GM21786 (cell line): ENCODE measurements around the gene CORIN.
"Not testable (repeated sequence)": the region's sequence is repeated elsewhere in the genome, so short reads cannot be mapped to it uniquely, and the experiment has no call there.

ENCODE experiments used
- ATAC-seq: cut with Tn5 transposase; IDR thresholded peaks from one replicate; pipeline ENCODE4 v1.9.1; 2021; ENCODE audit not compliant: unreplicated experiment

CORIN gene

GRCh38 chr4:47721892-47722575 lies 115.8 kb downstream of the CORIN start:
- no peak for ATAC-seq

DNA sequence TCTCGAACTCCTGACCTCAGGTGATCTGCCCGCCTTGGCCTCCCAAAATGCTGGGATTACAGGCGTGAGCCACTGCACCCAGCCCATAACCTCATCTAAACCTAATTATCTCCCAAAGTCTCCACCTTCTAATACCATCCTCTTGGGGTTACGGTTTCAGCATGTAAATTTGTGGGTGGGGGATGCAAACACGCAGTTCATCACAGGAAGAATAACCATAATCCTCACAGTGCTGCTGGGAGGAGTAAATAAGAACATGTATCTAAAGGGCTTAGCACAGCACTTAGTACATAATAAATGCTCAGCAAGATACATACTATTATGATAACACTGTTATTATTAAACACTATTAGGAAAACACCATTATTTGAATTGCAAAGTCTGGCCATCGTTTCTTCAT lies 116.4 kb downstream of the CORIN start:
- no peak for ATAC-seq

GRCh38 chr4:47720787-47721186 lies 117.1 kb downstream of the CORIN start:
- ATAC-seq = no peak

DNA sequence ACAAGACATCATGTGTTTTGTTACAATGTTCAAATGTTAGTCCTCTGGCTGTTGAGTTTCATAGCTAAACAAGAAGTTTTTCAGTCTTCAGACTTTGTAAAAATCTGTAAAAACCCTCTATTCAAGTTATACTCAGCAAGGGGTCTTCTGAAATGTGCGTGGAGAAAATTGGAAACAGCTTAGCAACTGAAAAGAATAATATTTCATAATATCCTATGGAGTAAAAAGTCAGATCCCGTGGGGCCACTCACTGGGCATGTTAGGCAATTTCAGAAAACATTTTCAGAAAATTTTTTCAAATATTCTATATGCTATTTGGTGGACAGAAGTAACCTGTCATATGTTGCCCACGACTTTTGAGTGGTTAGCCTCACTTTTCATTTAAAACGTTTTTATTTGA lies 118.3 kb downstream of the CORIN start:
- ATAC-seq = no peak

DNA sequence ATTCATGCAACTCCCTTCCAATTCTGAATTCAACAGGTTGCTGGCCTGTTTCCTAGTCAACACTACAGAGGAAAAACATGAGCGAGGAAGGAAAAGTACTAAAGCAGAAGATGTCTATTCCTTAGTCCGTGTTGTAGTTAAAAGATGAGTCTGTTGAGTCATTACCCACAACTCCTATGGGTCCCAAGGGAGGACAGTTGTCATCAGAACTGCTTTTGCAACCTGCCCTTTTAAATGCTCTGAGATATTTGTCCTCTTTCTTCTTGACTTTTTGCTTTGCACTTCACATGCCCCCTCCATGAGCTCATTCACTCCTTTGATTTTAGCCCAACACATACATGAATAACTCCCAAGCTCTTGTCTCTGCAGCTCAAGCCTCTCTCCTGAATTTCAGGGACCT lies 119.2 kb downstream of the CORIN start:
- no peak for ATAC-seq

DNA sequence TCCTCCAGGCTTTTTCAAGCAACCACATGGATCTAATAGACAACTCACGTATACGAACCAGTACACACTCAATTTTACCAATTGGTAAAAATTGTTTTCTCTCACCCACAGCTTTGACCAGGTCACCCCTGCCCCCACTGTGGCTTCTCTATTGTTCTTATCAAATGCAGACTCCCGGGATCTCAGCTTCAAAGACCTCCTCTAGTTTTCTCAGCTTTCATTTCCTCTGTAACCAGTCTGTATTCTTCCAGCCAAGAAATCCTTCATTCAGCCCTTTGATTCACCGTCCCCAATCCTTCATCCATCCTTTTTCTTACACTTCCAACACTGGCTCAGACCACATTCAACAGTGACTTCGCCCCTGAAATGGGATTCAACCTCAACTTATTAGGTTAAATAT lies 120.7 kb downstream of the CORIN start:
- no peak for ATAC-seq

GRCh38 chr4:47715716-47716416 lies 122.0 kb downstream of the CORIN start:
- no peak for ATAC-seq

GRCh38 chr4:47714269-47714668 lies 123.6 kb downstream of the CORIN start:
- no peak for ATAC-seq

- no peak for ATAC-seq
These were observed 124.6 kb downstream of the CORIN start for GRCh38 chr4:47713129-47713834.

GRCh38 chr4:47711646-47712045 lies 126.2 kb downstream of the CORIN start:
- ATAC-seq = no peak

GRCh38 chr4:47711183-47711582 lies 126.7 kb downstream of the CORIN start:
- ATAC-seq = no peak

DNA sequence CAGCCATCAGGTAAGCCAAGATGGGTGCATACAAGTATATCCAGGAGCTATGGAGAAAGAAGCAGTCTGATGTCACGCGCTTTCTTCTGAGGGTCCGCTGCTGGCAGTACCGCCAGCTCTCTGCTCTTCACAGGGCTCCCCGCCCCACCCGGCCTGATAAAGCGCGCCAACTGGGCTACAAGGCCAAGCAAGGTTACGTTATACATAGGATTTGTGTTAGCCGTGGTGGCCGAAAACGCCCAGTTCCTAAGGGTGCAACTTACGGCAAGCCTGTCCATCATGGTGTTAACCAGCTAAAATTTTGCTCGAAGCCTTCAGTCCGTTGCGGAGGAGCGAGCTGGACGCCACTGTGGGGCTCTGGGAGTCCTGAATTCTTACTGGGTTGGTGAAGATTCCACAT lies 131.5 kb downstream of the CORIN start:
- not testable (repeated sequence) for ATAC-seq

- ATAC-seq = no peak
These were observed 132.4 kb downstream of the CORIN start for GRCh38 chr4:47705326-47705981.

DNA sequence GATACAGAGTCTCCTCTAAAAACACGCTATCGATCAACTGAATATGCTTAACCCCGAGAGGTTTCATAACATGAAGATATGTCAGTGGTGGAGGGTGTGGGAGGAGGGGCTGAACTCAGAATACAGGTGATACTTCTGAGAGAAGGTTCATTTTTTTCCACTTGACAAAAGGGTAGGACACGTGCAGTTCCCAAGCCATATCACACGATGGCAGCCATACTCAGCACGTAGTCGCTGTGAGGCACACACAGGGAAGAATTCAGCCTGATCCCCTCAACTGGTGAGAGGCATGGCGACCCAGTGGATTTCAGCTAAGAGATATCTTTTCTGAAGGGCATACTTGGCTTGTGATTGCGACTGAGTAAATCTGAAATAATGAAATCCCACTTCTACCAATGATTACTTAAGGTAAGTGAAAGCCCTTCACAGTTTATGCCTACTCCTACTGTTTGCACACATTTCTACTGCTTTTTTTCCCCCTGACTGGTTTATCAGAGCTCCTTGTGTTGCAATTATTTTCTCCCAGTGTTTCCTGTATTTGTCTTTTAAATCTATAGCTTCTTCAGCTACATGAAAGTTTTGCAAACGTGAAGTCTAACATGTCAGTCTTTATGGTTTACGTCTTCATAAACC lies 133.1 kb downstream of the CORIN start:
- peak; percentile 56 for ATAC-seq

DNA sequence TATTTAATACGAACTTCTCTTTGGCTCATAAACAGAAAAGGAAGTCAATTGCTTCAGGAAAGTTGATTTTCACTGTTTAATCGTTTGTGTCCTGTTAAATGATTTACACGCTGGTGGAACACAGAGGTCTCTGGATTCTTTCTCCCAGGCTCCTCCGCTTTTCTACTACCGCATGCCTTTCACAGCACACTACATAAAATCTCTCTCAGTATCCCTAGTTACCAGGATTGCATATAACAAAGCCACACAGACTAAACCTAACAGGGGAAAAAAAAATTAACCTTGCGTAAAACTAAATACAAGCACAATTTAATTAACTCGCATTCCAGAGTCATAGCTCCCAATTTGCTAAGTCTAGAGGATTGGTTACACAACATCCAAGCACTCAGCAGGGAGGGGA lies 133.9 kb downstream of the CORIN start:
- ATAC-seq = no peak

- no peak for ATAC-seq
These were observed 134.9 kb downstream of the CORIN start for GRCh38 chr4:47703008-47703407.

GRCh38 chr4:47701286-47701685 lies 136.6 kb downstream of the CORIN start:
- ATAC-seq = no peak

DNA sequence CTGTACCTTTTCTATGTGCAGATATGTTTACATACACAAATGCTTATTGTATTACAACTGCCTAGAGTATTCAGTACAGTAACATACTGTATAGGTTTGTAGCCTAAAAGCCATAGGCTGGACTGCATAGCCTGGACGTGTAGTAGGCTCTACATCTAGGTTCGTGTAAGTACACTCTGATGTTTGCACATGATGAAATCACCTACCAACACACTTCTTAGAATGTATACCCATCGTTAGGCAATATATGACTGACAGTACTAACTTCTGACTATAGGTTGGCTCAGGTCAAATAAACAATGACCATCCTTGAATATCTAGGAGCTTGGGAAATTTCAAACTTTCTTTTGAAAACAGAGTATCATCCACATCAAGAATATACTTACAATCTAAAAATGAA lies 139.0 kb downstream of the CORIN start:
- no peak for ATAC-seq

DNA sequence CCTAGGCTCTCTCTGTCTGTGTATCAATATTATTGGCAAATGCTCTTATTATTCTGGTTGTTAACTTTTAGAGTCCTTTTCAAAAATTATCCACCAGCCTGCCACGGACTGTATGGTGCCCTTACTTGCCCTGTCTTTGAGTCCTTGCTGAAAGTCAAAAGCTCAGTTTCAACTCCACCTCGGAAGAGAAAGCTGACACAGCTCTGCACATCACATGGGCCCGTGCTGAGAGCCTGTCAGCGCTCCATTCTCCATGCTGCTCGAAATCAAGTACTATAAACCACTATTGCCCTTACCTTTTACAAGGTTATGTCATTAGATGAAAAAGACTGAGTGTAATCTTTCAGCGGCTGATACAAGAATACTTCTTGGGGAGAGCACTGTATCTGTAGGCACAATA lies 141.0 kb downstream of the CORIN start:
- ATAC-seq = no peak

- ATAC-seq = no peak
These were observed 142.6 kb downstream of the CORIN start for GRCh38 chr4:47695260-47695659.

DNA sequence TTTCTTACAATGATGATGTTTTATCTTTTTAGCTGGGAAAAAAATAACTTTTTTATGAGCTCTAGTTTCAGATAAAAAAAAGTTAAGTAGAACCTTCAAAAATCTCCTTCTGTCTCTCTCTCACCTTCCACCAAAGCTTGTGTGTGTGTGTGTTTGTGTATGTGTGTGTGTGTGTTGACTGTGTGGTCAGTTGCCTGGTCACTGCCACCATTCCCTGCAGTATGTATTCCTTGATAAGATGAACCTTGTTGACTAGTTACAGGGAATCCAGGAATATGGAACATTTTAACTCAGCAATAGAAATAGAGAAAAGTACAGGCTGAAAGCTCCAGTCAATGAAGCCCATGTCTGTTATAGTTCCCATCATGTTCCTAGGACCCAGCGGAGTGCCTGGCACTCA lies 143.5 kb downstream of the CORIN start:
- ATAC-seq = no peak
